Activated T-cell treated with anti-CD3 and anti-CD28 coated beads, Interleukin-2, amount 50 U/mL, for 48 hours (primary cell): ENCODE results near the gene CCL1.
A peak's percentile ranks its signal among the peaks of the same experiment; 100 is the strongest.

ENCODE experiments used
- DNase-seq, 2 experiments: peaks; one replicate each; pipeline ENCODE4 v3.0.0-alpha.2; 2020

The CCL1 gene

DNA sequence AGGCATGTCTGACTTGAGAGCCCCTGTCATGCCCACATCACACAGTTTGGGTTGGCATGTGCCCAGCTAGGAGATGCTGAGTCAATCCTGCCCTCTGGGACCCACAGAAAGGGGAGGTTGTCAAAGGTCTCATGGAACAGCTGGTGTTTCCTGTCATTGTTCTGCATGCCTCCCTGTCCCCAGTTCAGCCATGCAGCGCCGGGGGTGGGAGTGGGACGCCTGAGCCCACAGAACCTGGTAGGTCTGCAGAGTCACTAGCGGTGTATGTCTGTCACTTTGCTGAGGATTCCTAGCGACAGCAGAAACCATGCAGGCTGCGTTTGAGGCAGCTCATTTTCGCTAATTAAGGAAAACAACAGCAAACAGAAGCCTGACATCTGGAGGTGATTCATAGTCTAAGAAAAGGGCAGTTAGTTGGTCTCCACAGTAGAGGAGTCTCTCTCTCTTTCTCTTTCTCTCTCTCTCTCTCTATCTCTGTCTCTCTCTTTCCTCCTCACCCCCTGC, 19.6 kb upstream of the CCL1 start:
- peak; percentile 67 to 75 for DNase-seq

DNA sequence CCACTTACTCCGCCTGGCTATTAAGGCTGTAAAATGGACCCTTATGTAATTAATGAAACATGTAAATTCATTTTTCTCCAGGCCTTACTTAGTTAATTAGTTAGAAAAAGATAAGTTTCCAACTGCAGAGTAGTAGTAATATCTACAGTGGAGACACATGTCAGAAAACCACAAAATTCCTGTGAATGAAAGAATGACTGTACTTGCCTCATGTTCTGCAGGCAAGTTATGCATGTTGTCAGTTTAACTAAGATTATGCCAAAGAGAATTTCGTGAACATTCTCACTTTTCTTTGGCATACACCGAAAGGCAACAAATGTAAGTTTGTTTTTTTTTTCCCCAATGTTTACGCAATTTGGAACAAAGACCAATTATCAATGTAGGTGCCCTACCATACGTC, 16.8 kb upstream of the CCL1 start:
- DNase-seq, result no peak

DNA sequence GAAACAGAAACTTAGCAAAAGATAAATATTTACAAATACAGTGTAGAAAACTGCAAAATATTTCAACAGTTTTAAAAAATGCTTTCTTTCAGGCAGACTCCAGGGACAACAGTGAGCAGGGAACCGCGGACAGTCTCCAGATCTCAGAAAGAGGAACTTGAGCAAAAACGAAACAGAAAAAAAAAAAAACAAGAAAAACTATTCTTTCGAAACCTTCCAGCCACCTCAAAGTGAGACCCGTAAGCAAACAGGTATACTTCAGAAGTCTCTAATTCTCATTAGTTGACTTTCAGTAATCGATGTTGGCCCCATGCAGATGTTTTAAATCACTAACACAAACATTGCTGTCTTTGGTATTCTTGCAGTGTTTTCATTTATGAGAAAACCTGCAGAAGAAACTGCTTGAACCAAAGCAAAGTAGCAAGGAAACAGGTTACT, 15.7 kb upstream of the CCL1 start:
- DNase-seq, result no peak

DNA sequence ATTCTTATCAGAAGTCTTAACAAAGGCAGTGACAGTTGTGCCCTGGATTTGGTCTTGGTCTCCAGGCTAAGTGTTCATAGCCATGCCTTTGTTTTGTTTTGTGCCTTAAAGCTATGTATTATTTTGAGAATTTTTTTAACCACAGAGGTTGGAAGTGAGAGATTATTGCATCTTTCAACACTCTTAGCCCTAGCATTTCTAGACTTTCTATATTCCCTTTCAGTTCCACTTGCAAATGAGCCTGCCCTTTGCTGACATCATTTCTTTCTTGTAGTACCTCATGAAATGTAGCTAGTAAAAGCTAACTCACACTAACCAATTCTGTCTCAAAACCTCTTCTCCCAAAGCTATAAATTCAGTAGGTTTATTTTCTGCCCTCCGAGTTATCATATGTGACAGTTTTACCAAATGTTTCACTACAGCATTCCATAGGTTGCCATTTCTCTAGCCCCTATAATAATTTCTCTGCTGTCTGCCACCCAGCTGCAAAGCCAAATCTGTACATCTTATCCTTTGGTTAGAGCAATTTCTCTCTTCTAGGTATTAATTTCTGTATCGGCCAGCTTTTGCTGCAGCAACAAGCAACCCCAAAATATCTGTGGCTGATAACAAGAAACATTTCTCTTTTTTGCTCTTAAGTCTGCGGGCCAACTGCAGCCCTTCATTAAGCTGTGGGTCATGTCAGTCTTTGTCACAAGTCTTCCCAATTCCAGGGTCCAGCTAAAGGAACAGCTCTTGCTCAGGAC, 14.2 kb upstream of the CCL1 start:
- no peak for DNase-seq

DNA sequence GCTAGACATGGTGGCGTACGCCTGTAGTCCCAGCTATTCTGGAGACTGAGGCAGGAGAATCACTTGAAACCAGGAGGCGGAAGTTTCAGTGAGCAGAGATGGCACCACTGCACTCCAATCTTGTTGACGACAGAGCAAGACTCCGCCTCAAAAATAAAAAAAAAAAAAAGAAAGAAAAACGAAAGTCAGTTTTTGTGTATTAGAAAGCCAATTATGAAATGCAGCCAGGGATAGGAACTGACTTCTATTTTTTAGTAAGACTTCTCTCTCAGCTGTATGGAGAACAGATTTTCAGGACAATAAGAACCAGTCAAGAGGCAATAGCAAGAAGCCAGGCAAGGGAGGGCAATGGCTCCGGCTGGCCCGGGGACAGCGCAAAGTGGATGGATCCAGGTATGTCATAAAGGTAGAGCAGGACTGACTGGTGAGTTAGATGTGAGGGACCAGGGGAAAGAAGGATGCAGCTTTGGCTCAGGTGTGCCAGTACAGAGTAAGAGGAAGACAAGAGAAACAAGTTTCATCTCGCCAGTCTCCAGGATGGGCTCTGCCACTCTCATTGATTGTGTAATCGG, 12.5 kb upstream of the CCL1 start:
- no peak for DNase-seq

DNA sequence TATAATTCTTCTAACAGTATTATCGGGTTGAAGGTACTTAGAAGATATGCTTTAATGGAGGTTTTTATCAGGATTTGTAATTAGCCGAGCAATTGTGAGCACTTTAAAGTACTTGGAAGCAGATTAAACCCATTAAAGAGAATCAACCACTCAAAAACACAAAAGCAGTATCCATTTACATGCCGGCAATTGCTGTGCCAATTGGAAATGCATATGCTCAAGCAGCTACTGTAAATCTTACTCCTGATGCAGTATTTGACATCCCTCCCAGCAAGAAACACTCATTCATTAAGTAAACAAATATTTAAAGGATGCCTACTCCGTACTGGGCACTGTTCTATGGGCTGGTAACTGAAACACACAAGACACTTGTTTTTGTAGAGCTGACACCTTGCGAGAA, 11.4 kb upstream of the CCL1 start:
- DNase-seq, result no peak

DNA sequence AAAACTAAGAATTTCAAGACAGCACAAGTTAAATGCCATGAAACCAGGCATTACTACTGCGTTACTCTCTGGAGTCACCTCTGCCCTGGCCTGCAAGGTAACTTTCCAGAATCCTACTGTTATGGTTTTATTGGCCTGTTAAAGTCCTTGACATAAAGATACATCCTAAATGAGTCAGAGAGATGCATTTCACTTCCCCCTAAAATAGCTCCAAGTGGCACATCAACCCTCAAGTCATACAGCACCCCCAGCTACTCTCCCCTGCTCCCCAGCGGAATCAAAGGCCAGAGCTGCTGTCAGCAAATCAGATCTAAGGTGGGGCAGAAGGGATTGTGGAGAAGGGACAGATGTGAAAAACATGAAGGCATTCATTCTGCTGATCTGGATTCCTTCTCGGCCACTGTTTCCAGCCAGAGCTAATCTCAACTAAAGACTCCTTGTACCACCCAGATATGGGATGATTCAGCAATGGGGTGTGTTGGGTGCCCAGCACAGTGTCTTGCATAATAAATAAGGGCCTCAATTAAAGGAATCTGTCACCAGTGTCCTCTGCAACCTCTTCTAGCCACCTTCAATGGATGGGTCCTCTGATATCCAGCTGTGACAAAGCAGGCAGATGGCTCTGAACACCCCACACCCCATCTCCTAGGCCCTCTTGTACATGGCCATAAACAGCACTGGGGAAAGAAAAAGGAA, 8.5 kb upstream of the CCL1 start:
- no peak for DNase-seq

DNA sequence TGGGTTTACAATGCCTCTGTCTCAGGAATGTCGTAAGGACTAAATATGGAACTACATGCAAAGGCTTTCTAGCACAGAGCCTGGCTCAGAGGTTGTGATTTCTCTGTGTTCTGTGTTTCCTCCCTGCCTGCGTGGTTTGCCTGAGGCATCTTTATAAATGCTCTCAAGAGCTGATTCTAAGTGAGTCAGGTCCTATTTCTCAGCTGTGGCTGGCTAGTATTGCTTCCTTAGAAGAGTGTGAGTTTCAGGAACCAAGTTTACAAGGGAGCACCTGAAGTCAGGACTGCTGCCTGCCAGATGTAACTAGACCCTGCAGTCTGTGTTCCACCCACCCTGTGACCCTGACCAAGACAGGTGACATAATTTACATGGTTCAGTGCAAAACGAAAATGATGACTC, 8.0 kb upstream of the CCL1 start:
- DNase-seq, result no peak

DNA sequence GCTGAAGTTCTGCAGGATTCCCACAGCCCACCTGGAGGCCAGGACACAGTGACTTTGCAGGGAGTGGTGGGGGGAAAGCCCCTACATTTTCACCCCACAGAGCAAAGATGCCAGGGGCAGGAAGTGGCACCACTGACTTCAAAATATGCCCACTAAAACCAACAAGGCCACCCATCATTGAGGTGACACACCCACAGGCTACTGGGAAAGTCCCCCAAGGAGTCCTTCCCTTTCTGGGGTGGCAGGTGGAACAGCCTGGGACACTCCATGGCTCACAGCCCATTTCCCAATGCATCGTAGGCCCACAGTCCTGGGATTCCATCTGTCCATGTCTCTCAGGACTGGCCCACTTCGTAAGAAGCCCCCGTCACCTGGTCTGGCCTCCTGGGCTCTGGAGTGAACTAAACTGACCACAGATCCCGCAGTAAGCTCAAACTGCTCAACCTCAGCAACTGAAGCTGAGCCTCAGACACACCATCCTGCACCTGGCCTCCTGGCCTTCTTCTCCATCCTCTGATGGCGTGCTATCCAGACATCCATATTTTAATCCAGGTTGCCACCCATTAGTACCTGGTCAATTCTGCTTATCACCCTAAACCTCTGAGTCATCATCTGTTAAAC, 7.5 kb upstream of the CCL1 start:
- no peak for DNase-seq

DNA sequence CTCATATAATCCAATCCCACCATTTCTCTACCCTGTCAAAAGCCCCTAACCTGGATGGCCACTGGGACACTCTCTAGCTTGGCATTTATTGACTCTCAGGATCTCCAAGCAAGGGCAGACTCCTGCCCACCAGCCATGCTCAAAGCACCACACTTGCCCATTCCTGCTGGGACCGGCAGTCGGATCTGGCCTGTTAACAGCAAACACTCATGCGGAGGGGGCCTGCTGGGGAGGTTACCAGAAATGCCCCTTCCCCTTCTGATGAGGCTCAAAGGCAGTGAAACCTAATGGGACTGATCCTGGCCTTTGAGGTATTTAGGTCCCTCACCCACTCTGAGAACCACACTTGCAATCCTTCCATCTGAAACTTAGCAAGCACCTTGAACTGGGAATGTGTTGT, 6.5 kb upstream of the CCL1 start:
- no peak for DNase-seq

DNA sequence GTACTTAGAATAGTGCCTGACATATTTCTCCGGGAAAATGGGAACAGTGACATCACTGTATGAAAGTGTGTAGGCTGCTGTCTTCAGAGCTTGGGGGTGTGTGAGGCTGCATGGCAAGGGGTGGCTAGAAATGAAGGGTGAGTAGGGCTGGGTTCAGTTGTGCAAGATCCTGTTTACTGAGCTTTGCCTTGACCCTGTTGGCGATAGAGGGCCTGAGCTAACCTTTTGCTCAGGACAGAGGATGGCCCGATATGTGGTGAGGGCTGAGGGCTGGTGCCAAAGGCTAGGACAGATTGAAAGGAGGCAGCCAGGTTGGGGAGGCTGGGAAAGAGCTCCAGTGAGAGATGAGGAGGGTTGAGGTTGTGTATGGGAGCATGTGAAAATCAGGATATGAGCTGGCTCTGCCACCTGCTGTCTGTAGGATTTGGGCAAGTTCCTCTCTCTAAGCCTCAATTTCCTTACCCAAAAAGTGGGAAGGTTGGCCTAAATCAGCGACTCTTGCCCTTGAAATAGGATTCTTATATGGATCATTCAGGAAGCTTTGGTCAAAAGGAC, 6.0 kb upstream of the CCL1 start:
- DNase-seq, result no peak

DNA sequence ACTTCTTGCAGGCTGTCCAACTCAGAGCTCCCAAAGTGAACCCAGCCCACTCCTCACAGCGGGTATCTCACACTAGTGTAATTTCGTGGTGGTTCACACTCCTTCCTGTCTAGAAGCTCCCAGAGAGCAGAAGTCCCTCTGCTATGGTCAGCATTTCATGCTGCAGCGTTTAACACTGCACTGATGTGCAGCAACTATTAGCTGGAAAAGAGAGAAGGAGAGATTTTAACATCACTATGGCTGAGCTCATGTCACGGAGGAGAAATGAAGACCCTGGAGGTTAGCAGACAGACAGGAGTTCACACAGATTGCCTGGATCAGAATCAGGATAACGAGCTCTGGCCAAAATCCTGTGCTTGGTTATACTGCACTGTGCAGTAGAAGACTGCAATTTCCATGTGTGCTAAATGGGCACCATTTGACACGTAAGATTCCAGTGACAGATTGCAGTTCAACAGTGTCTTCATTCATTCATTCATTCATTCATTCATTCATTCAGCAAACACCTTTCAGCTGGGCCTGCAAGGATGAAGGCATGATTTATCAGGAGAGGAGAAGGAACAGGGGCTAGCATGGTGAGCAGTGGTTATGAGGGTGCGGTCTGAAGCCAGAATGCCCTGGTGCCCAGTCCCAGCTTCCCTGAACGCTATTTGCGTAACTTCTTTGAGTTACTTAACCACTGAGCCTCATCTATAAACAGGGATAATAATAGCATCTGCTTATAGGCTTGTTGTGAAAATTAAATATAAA, 5.3 kb upstream of the CCL1 start:
- DNase-seq, result no peak

DNA sequence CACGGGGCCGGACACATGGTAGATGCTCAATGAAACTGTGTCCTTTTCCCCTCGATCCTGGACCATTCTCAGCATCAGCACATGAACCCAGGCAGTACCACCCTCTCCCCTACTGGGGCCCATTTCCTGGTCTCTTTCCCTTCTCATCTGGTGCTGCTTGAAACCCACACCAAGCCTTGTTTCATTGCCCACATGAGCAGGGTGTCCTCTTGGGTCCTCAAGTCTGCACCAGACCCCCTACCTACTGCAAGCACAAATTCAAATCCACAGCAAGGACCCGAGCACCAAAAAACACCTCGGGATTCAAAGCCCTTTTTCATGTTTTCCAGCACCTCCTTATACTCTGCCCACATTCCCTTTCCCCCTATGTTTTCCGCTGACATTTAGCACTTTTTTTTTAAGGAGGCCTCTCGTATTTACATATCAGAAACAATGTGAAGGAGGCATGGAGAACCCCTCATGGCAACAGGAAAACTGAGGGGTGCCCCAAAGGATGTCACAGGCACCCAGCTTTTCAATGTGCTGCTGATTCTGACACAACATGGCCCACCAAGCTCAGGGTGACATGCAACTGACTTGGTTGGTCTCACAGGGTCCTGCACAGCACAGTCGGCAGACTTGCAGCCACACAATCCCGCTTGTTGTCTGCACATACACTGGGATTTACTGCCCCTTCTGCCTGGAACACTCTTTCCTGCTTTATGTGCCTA, 4.6 kb upstream of the CCL1 start:
- DNase-seq, result no peak

DNA sequence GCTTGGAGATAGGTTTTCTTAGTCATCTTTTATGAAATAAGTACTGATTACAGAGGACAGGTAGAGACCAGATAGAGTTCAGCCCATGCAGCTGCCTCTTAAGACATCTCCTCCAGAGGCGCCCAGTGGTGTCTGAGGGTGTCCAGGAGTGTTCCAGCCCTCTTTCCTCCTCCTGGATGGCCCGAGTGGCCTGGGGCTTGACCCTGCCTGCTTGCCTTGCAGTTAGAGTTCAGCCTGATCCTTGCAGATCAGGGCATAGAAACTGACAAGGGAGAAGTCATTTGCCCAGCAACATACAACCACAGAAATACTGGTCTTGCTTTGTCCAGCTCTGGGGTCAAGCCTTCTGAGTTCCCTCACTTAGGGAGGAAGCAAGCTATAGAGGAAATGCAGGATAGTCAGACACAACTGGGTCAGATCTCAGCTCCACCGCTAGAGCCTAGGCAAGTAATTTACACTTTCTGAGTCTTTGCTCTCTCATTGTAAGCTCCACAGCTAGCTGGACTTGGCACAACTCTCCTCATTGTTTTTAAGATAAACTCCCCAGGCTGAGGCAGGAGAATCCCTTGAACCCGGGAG, 3.6 kb upstream of the CCL1 start:
- DNase-seq, result no peak

DNA sequence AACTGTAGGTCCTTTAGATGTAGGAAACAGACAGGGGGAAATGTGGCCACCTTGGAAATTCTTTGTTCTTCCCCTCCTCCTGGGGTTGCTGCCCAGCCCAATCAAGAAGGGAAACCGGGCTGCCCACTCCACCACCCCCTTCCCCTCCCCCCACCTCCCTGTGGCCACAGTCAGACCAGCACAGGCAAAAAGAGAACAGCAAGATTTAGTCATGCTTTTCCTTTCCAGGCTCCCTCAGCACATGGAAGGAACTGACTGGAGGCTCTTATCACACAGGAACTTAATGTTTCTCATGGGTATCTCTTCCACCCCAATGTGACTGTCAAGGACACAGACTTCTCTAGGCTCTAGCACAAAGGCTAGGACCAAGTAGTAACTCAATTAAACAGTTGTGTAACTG, 3.0 kb upstream of the CCL1 start:
- DNase-seq, result no peak

DNA sequence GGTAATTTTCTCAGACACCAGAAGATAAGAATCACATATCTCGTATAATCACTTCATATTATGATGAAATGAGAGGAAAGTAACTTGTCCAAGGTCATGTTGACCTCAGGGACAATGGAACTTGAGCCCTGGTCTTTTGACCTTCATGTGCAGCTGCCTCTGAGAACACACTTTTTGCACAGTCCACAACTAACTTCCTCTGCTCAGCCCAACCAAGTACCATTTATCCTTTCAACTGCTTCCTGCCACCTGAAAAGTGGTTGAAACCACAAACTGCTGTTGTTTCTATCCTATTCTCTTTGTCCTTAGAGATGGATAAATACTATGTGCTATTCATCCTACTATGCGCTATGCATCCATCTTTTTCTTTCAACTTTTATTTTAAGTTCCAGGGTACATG, 2.3 kb upstream of the CCL1 start:
- DNase-seq, result no peak

DNA sequence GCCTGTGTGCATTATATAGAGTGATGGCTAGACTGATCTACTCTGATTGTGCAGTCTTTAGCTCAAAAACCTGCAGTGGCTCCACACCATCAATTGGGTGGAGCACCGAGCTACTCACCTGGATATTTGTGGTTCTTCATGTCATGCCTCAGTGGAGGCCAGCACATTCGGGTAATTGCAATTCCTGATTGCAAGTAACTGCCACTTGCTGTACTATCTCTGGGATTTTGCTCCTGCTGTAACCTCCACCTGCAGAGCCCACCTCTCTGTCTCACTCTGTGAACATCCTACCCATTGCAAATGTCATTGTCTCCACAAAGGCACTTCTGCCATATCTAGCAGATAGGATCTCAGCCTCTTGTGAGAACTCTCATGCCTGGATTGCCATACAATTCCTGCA, 1.7 kb upstream of the CCL1 start:
- no peak for DNase-seq

DNA sequence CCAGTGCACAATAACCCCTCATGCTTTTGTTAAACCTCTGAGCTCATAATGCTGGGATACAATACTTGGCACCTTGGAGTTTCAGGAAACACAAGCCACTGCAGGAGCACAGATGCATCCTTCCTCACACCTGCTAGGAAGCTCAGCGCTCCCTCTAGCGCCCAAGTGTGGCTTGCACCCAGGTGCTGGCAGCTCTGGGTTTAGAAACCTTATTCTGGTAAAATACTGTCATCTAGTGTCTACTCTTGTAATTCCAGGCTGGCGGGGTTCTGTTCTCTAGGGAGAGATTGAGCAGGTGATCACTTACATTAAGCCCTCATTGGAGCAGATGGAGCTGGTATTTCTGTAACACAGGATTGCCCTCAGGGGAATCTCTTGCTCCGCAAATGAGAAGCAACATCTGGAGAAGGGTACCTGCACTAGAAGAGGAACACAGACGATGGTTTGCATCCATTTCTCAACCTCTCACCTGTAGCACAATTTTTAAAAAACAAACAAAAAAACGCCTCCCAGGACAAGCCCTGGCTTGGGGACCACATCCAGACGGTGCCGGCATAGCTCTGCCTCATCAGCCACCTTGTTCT, 1.5 kb downstream of the CCL1 start:
- peak; percentile 85 to 87 for DNase-seq

DNA sequence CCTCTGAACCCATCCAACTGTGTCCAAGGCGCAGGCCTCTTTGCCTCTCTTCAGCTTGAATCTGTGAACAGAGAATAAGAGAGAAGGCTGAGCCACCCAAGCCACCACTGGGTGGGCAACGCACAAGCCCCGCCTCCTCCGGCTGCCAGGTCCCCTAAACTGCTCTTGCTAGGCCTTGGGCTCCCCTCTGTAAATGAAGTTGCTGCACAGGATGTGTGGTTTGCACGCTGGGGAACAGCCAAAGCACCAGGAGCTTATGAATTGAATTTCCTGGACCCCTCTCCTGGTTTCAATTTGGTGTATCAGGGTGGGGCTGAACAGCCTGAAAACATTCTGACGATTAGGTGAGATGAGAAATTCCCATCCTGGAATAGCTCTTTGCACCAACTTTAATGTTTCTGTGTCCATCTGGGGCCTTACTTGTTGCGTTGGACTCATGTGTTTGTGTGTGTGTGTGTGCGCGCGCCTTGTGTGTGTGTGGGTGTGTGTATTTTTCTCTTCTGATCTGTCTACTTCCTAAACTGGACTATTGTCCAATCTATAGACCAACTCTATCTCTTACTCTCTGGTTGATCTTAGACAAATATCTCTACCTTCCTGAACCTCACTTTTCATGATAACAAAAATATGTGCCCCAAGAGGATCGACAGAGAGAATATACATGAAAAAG, 2.3 kb downstream of the CCL1 start:
- no peak for DNase-seq

DNA sequence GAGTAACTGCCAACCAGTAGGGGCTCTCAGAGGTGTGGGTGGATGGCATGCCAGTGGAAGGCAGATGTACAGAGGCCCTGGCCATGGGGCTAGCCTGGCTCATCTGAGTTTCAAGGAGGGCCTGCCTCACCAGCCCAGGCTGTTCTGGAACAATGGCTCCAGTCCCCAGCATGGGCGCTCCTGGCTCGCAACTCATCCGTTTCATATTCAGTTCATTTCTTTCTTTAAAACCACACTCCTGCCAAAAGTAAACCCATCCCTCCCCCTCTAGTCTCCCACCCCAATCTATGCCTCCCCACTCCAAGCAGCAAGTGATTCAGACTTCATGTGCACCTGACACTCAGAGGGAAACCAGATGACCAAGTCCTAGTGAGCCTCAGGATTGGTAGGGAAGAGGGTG, 4.4 kb downstream of the CCL1 start:
- DNase-seq, result no peak

DNA sequence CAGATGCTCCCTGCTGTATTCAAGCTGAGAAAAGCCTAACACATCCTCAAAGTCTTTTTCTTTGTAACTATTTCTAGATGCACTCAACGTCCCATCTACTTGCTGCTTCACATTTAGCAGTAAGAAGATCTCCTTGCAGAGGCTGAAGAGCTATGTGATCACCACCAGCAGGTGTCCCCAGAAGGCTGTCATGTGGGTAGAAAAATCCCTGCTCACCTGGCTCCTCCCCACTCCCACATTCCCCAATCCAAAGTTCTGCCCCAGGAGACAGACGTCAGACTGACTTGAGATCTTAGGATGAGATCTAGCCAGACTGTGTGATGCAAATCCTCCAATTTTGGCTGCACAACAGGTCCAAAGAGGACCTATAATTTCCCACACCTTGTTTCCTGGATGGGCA, 5.6 kb downstream of the CCL1 start:
- no peak for DNase-seq
